Activated T-cell treated with anti-CD3 and anti-CD28 coated beads, Interleukin-2, amount 50 U/mL, for 48 hours (primary cell): ENCODE data around the gene CGN.

Source experiments
- DNase-seq, 2 experiments: peaks; one replicate each; pipeline ENCODE4 v3.0.0-alpha.2; 2020

CGN gene

GRCh38 chr1:151524736-151525135 is 13.5 kb downstream of the CGN start:
- no peak for DNase-seq

- DNase-seq = no peak
These were observed 15.7 kb downstream of the CGN start for GRCh38 chr1:151526735-151527525.

GRCh38 chr1:151529211-151529702 is 18.1 kb downstream of the CGN start:
- no peak for DNase-seq

- no peak for DNase-seq
These were observed 18.6 kb downstream of the CGN start for GRCh38 chr1:151529781-151530180.

- no peak for DNase-seq
These were observed 19.3 kb downstream of the CGN start for GRCh38 chr1:151530461-151530860.

- no peak for DNase-seq
These were observed 22.7 kb downstream of the CGN start for GRCh38 chr1:151533870-151534269.

- peak; percentile 88 to 89 for DNase-seq
These were observed 23.6 kb downstream of the CGN start for GRCh38 chr1:151534662-151535278.

- no peak for DNase-seq
These were observed 24.4 kb downstream of the CGN start for GRCh38 chr1:151535326-151536271.

GRCh38 chr1:151536499-151536898 is 25.3 kb downstream of the CGN start:
- no peak for DNase-seq

- no peak for DNase-seq
These were observed 25.9 kb downstream of the CGN start for GRCh38 chr1:151537112-151537511.

GRCh38 chr1:151539321-151540020 is 28.3 kb downstream of the CGN start:
- no peak for DNase-seq

GRCh38 chr1:151540021-151540981 is 29.1 kb downstream of the CGN start, which contains the start of gene TUFT1:
Gene TUFT1, plus strand, starts transcription at chr1:151540309. Its CDS starts 58 bp downstream, at chr1:151540367.
- peak; percentile 96 to 97 for DNase-seq

GRCh38 chr1:151540982-151541377 is 29.8 kb downstream of the CGN start:
- DNase-seq = peak; percentile 26 to 28

GRCh38 chr1:151541752-151542151 is 30.6 kb downstream of the CGN start:
- no peak for DNase-seq

GRCh38 chr1:151542710-151543129 is 31.5 kb downstream of the CGN start:
- DNase-seq = no peak

- DNase-seq = no peak
These were observed 34.4 kb downstream of the CGN start for GRCh38 chr1:151545542-151545941.

- DNase-seq = no peak
These were observed 35.1 kb downstream of the CGN start for GRCh38 chr1:151546011-151546925.

- no peak for DNase-seq
These were observed 36.1 kb downstream of the CGN start for GRCh38 chr1:151547119-151547899.

GRCh38 chr1:151547900-151548230 is 36.7 kb downstream of the CGN start:
- DNase-seq = no peak
